ENCODE data around the gene ARHGAP22. TPM values are rescaled to one million over a fixed set of nuclear protein-coding genes. Genes with fewer than 3 reads are reported as not detected.

Gene ARHGAP22
- total RNA-seq, 1 donor from 2014 or later = 3.2 TPM

DNA sequence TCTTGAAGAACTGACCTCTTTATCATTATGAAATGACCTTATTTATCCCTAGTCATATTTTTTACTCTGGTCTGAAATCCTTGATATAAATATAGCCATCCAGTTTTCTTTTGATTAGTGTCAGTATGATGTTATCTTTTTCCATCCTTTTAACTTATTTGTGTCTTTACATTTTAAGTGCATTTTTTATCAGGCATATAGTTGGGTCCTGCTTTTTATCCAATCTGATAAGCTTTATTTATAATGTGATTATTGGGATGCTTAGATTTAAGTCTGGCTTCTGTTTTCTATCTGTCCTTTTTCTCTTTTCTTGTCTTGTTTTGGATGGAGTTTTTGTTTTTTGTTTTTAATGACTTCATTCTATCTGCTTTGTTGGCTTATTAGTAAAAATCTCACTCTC lies 119.2 kb downstream of the ARHGAP22 start:
- H3K27ac ChIP-seq = no peak overlapping the region
- no peak for DNase-seq (ENCODE audit: extremely low spot score in 2 of 2)
- TF ChIP-seq POLR2A (IDR thresholded peaks at IDR 0.05) (no peak), POLR2AphosphoS5 (IDR thresholded peaks at IDR 0.05; ENCODE audit: insufficient read depth in 1 of 2, low read depth in 1 of 2) (no peak)
- TF ChIP-seq, protein P1, sequence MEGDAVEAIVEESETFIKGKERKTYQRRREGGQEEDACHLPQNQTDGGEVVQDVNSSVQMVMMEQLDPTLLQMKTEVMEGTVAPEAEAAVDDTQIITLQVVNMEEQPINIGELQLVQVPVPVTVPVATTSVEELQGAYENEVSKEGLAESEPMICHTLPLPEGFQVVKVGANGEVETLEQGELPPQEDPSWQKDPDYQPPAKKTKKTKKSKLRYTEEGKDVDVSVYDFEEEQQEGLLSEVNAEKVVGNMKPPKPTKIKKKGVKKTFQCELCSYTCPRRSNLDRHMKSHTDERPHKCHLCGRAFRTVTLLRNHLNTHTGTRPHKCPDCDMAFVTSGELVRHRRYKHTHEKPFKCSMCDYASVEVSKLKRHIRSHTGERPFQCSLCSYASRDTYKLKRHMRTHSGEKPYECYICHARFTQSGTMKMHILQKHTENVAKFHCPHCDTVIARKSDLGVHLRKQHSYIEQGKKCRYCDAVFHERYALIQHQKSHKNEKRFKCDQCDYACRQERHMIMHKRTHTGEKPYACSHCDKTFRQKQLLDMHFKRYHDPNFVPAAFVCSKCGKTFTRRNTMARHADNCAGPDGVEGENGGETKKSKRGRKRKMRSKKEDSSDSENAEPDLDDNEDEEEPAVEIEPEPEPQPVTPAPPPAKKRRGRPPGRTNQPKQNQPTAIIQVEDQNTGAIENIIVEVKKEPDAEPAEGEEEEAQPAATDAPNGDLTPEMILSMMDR (IDR thresholded peaks at IDR 0.05) = no peak
- H3K27me3 ChIP-seq = no peaks in the 10 kb centered on the region
- H3K4me3 ChIP-seq = no peak overlapping the region
- no peaks in the 10 kb centered on the region for H3K9me3 ChIP-seq
- H3K36me3 ChIP-seq = no peaks in the 10 kb centered on the region
- intact Hi-C loops (cut with DNase I) = no loop called here
- no peaks in the 10 kb centered on the region for H3K4me1 ChIP-seq

DNA sequence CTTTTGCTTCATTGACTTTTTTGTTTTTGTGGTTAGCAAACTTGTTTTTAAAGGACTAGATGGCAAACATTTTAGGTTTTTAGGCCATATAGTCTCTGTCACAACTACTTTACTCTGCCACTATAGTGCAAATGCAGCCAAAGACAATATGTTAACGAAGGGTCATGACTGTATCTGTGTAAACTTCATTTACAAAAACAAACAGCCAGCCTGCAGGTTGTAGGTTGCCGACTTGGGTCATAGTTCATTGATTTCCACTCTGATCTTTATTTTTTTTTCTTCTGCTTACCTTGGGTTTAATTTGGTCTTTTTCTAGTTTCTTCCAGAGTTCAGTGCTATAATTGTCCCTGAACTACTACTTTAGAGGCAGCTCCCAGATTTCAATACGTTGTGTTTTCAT lies 120.0 kb downstream of the ARHGAP22 start:
- no peaks in the 10 kb centered on the region for H3K27me3 ChIP-seq
- no peak for DNase-seq (ENCODE audit: extremely low spot score in 2 of 2)
- no peaks in the 10 kb centered on the region for H3K36me3 ChIP-seq
- TF ChIP-seq POLR2A (IDR thresholded peaks at IDR 0.05) = no peak
- no peak for TF ChIP-seq POLR2AphosphoS5 (IDR thresholded peaks at IDR 0.05; ENCODE audit: insufficient read depth in 1 of 2, low read depth in 1 of 2)
- TF ChIP-seq, protein P1 (IDR thresholded peaks at IDR 0.05) = no peak
- H3K4me3 ChIP-seq = no peak overlapping the region
- H3K9me3 ChIP-seq = no peaks in the 10 kb centered on the region
- intact Hi-C loops (cut with DNase I) = no loop called here
- no peaks in the 10 kb centered on the region for H3K4me1 ChIP-seq
- no peak overlapping the region for H3K27ac ChIP-seq

DNA sequence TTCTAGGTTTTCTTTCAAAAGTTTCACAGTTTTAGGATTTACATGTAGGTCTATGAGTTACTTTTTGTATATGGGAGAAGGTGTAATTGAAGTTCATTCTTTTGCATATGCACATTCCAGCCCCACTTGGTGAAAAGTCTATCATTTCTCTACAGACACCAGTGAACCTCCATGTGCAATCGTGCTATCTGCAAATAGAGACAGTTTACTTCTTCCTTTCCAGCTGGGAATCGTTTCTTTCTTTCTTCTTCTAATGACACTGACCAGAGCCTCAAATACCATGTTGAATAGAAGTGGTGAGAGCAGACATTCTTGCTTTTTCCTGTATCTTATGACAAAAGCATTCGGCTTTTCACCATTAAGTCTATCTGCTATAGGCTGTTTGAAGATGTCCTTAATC lies 122.7 kb downstream of the ARHGAP22 start:
- DNase-seq (ENCODE audit: extremely low spot score in 2 of 2) = no peak
- Histone ChIP-seq H3K9me3 (no peaks in the 10 kb centered on the region), H3K27ac (no peak overlapping the region), H3K4me1 (no peaks in the 10 kb centered on the region), H3K4me3 (no peak overlapping the region), H3K27me3 (no peaks in the 10 kb centered on the region), H3K36me3 (no peaks in the 10 kb centered on the region)
- TF ChIP-seq, protein P1 (IDR thresholded peaks at IDR 0.05) = no peak
- no peak for TF ChIP-seq POLR2AphosphoS5 (IDR thresholded peaks at IDR 0.05; ENCODE audit: insufficient read depth in 1 of 2, low read depth in 1 of 2)
- no peak for TF ChIP-seq POLR2A (IDR thresholded peaks at IDR 0.05)
- intact Hi-C loops (cut with DNase I) = no loop called here

DNA sequence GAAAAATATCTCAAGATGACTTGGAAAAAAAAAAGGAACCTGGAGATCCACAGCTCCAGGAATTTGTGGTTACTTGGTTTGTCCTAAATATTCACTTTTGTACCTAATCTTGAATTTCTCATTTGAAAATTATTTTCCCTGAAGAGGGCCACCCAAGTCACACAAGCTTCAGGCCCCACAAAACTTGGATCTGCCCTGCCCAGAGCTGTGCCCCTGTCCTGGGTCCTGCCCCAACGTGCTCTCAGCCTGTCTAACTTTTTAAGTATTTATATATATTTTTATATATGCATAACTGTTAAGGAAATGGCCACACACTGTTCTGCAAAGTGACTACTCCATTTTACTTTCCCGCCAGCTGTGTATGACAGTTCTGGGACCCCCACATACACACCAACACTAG lies 123.5 kb downstream of the ARHGAP22 start:
- Histone ChIP-seq H3K9me3 (no peaks in the 10 kb centered on the region), H3K36me3 (no peaks in the 10 kb centered on the region), H3K4me1 (no peaks in the 10 kb centered on the region), H3K4me3 (no peak overlapping the region), H3K27ac (no peak overlapping the region), H3K27me3 (no peaks in the 10 kb centered on the region)
- intact Hi-C loops (cut with DNase I) = no loop called here
- no peak for DNase-seq (ENCODE audit: extremely low spot score in 2 of 2)
- TF ChIP-seq POLR2AphosphoS5 (IDR thresholded peaks at IDR 0.05; ENCODE audit: insufficient read depth in 1 of 2, low read depth in 1 of 2) (no peak), POLR2A (IDR thresholded peaks at IDR 0.05) (no peak)
- TF ChIP-seq, protein P1 (IDR thresholded peaks at IDR 0.05) = no peak

DNA sequence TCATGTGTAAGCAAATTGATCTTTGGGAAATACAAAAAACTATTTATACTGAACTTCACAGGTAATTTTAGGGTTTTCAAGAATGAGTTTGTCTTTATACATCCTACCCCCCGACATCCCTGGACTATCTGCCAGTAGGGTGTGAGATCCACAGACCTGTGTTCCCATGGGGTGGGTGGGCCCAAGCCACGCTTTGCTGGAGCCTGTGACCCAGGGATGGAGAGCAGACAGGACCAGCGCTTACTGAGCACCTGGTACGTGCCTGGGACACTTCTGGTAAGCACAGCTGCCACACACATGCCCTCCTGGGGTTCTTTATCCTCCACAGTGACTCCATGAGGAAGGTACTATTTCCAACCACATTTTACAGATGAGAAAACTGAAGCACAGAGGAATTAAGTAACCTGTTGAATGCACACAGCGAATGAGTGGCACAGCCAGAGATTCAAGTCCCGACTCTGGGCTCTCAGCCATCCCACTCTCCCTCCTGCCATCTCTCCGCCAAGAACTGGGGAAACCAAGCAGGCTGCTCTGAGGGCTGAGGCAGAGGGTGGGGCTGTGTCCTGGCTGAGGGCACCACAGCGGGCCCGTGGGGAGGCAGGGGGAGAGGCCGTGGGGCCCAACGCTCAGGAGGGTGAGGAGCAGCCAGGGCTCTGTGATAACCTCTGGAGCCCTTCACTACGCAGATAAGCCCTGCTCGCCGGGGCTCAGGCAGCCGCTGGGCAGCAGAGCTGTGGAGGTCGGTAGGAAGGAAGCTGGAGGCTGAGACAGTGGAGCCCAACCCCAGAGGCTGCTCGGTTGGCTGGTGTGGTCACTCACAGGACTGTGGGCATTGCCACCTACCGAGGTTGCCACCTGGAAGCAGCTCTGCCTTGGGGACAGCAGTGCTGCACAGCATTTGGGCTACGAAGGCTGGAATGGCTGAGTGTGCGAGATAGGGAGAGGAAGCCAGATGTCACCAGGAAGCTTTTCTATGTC lies 124.2 kb downstream of the ARHGAP22 start:
- TF ChIP-seq, protein P1 (IDR thresholded peaks at IDR 0.05) = no peak
- TF ChIP-seq POLR2AphosphoS5 (IDR thresholded peaks at IDR 0.05; ENCODE audit: insufficient read depth in 1 of 2, low read depth in 1 of 2) (no peak), POLR2A (IDR thresholded peaks at IDR 0.05) (no peak)
- intact Hi-C loops (cut with DNase I) = no loop called here
- DNase-seq (ENCODE audit: extremely low spot score in 2 of 2) = peak; percentile 72 to 87

More for the DNA sequence above, 124.2 kb downstream of the ARHGAP22 start:
- Histone ChIP-seq H3K9me3 (no peaks in the 10 kb centered on the region), H3K4me3 (no peak overlapping the region), H3K36me3 (no peaks in the 10 kb centered on the region), H3K4me1 (no peaks in the 10 kb centered on the region), H3K27ac (no peak overlapping the region), H3K27me3 (no peaks in the 10 kb centered on the region)

All from vagina (tissue), 2 donors.